Upper lobe of left lung (tissue), 6 donors: ENCODE measurements around the gene LHFPL3. TPM values are rescaled to one million over a fixed set of nuclear protein-coding genes. Genes with fewer than 3 reads are reported as not detected.
"Not testable (repeated sequence)": the region's sequence is repeated elsewhere in the genome, so short reads cannot be mapped to it uniquely, and the experiment has no call there.

ENCODE experiments used
- ATAC-seq, 2 donors: fragments of 200-7000 bp; cut with Tn5 transposase; one replicate each; pipeline ENCODE4 v1.9.1; 2022; ENCODE audit warnings: mild to moderate bottlenecking in 2 of 2, moderate library complexity in 2 of 2; ENCODE audit not compliant: low FRiP score in 2 of 2
- DNase-seq, 2 donors: peaks; one replicate each; pipeline ENCODE4 v3.0.0-alpha.2; 2019 to 2020
- H3K27ac ChIP-seq, 4 donors: fragments of 200-600 bp; sonication (generic); one replicate each; pipeline ENCODE4 v1.5.1; 2016 to 2019
- H3K27me3 ChIP-seq, 4 donors: fragments of 200-600 bp; sonication (generic); one replicate each; pipeline ENCODE4 v1.5.1; 2017 to 2019
- H3K36me3 ChIP-seq, 4 donors: fragments of 200-600 bp; sonication (generic); one replicate each; pipeline ENCODE4 v1.5.1; 2016 to 2019
- H3K4me1 ChIP-seq, 4 donors: fragments of 200-600 bp; sonication (generic); one replicate each; pipeline ENCODE4 v1.5.1; 2018 to 2019
- H3K4me3 ChIP-seq, 4 donors: fragments of 200-600 bp; sonication (generic); one replicate each; pipeline ENCODE4 v1.5.1; 2017 to 2019; ENCODE audit warnings: mild to moderate bottlenecking in 2 of 4, moderate library complexity in 1 of 4
- H3K9me3 ChIP-seq, 4 donors: fragments of 200-600 bp; sonication (generic); one replicate each; pipeline ENCODE4 v1.5.1; 2018 to 2019
- CTCF ChIP-seq, 6 experiments: fragments of 450-650 bp in 4 of 6; fragments of 200-600 bp in 2 of 6; sonication (generic) in 2 of 6; IDR thresholded peaks; one replicate each; pipeline ENCODE4 v1.5.1; 2016 to 2019; ENCODE audit warnings: antibody characterized with exemption in 6 of 6
- EP300 ChIP-seq, 4 donors: sonication (generic); formaldehyde crosslinking; IDR thresholded peaks; one replicate each; pipeline ENCODE4 v1.5.1; 2017; ENCODE audit warnings: antibody characterized with exemption in 4 of 4, control low read depth in 2 of 4
- POLR2A ChIP-seq, 4 donors: fragments of 450-650 bp; IDR thresholded peaks; one replicate each; pipeline ENCODE4 v1.5.1; 2016 to 2017; ENCODE audit warnings: antibody characterized with exemption in 4 of 4, mild to moderate bottlenecking in 2 of 4
- POLR2AphosphoS5 ChIP-seq, 2 donors: sonication (generic); formaldehyde crosslinking; IDR thresholded peaks; one replicate each; pipeline ENCODE4 v1.5.1; 2017; ENCODE audit warnings: antibody characterized with exemption in 2 of 2
- WGBS, 2 donors: methylation state at CpG; one replicate each; pipeline ENCODE4 v1.1.5; 2017 to 2018; 5-methylcytosine and 5-hydroxymethylcytosine counted together
- total RNA-seq, 6 donors: library from RNA; depleted of rRNA in 4 of 6; stranded (reverse); fragments of >200 nt in 4 of 6; gene quantifications; one replicate each; pipeline versions ENCODE4 v1.1.0 to v1.2.1, GENCODE V29; 2016 to 2021
- donor health status: DM: no; HTN: no; CAD: no; lungs with moderate emphysema.
- donor health status: DM: no; HTN: yes; CAD: no; lungs with severe emphysema.

LHFPL3 gene
- total RNA-seq, 6 donors from 2014 or later, result not detected

DNA sequence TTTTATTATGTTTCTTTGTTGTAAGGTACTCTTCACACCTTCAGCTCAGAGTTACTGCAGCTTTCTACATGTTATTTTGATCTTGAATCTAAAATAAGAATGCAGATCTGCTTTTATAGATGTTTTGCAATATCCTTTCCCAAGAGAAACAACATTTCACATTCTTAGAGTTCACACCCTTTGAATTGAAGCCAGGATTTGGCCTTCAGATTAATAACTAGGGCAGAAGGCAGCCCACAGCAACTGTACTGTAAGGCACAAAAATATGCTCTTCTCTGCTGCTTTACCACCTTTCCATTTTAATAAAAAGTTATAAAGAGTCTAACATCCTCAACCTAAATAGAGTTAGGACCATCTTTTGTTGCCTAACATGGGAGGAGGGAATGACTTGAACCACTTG is 224.7 kb downstream of the LHFPL3 start:
- peak in 1 of 2 donors; percentile 47 for ATAC-seq

DNA sequence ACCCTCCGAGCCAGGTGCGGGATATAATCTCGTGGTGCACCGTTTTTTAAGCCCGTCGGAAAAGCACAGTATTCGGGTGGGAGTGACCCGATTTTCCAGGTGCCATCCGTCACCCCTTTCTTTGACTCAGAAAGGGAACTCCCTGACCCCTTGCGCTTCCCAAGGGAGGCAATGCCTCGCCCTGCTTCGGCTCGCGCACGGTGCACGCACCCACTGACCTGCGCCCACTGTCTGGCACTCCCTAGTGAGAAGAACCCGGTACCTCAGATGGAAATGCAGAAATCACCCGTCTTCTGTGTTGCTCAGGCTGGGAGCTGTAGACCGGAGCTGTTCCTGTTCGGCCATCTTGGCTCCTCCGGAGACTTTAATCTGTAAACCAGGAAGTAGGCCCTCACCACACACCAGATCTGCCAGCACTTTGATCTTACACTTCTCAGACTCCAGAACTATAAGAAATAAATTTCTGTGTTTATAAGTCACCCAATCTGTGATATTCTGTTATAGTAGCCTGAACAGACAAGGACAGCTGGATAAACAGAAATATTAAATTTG is 235.0 kb downstream of the LHFPL3 start:
- not testable (repeated sequence) for ATAC-seq, H3K4me1 ChIP-seq, H3K27me3 ChIP-seq, H3K4me3 ChIP-seq, H3K36me3 ChIP-seq, H3K27ac ChIP-seq, H3K9me3 ChIP-seq
- DNase-seq, result peak in 1 of 2 donors; percentile 14
- 93 to 97% methylated on average over 19 to 22 of the region's 22 CpGs for WGBS, 2 donors

More for the DNA sequence above, 224.7 kb downstream of the LHFPL3 start:
- Histone ChIP-seq H3K27me3 (no peaks in the 10 kb centered on the region), H3K27ac (no peak overlapping the region), H3K4me3 (no peak overlapping the region), H3K36me3 (no peaks in the 10 kb centered on the region), H3K9me3 (peaks cover 0 to 4% (median 0%) of the 10 kb centered on the region in 4 donors), H3K4me1 (no peaks in the 10 kb centered on the region)
- DNase-seq, result no peak
- TF ChIP-seq EP300 (IDR thresholded peaks at IDR 0.05) (no peak), POLR2AphosphoS5 (IDR thresholded peaks at IDR 0.05) (no peak), CTCF (IDR thresholded peaks at IDR 0.05) (no peak), POLR2A (IDR thresholded peaks at IDR 0.05) (no peak)

DNA sequence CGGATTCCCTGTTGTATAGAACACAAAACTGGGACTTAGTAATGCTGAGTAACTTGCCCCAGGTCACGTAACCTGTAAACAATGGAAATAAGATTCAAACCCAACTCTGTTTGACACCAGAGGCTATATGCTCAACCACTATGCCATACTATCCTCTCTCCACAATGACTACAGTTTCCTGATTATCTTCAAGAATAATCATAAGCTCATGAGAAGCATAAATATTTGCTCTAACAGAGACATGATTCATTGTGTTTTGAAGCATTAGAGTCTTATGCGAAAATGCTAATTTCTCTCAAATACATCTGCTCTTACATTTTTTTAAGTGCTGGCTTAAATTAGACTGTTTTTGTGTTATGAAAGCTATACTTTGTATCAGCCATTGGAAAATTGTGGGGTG is 241.3 kb downstream of the LHFPL3 start:
- WGBS, 2 donors, result 73 to 75% methylated on average over 3 of the region's 3 CpGs
- no peak overlapping the region for H3K4me3 ChIP-seq
- ATAC-seq, result no peak

DNA sequence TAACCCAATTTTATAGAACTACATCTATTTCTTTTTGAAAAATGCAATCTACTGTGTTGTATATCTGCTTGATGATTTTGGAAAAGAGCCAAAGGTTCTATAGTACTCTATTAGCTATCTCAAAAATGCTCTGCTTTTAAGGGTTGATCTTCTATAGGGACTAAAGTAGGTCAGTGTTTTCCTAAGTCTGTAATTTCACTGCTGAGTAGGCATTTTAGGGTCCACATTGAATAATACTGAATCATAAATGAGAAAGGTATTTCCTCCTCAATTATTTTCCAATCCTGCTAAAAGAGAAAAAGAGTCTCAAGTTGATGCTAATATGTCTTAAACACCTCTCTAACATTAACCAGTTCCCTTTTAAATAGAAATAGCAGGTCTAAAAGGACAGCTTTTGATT is 244.2 kb downstream of the LHFPL3 start:
- Histone ChIP-seq H3K27ac (no peak overlapping the region), H3K36me3 (no peaks in the 10 kb centered on the region), H3K4me1 (no peaks in the 10 kb centered on the region), H3K4me3 (no peak overlapping the region), H3K9me3 (no peaks in the 10 kb centered on the region), H3K27me3 (no peaks in the 10 kb centered on the region)
- TF ChIP-seq POLR2A (IDR thresholded peaks at IDR 0.05) (no peak), EP300 (IDR thresholded peaks at IDR 0.05) (no peak), CTCF (IDR thresholded peaks at IDR 0.05) (no peak)
- no peak for DNase-seq
- no peak for ATAC-seq

More for the DNA sequence above, 241.3 kb downstream of the LHFPL3 start:
- Histone ChIP-seq H3K36me3 (no peaks in the 10 kb centered on the region), H3K27ac (no peak overlapping the region), H3K9me3 (no peaks in the 10 kb centered on the region), H3K27me3 (no peaks in the 10 kb centered on the region), H3K4me1 (no peaks in the 10 kb centered on the region)
- DNase-seq, result no peak
- TF ChIP-seq POLR2AphosphoS5 (IDR thresholded peaks at IDR 0.05), result no peak
- no peak for TF ChIP-seq CTCF (IDR thresholded peaks at IDR 0.05)
- TF ChIP-seq EP300 (IDR thresholded peaks at IDR 0.05), result no peak
- TF ChIP-seq POLR2A (IDR thresholded peaks at IDR 0.05), result no peak

- DNase-seq, result no peak
- no peaks in the 10 kb centered on the region for H3K4me1 ChIP-seq
- no peak overlapping the region for H3K27ac ChIP-seq
- ATAC-seq, result no peak
- no peak for TF ChIP-seq CTCF (IDR thresholded peaks at IDR 0.05)
- TF ChIP-seq EP300 (IDR thresholded peaks at IDR 0.05), result no peak
- TF ChIP-seq POLR2AphosphoS5 (IDR thresholded peaks at IDR 0.05), result no peak
- TF ChIP-seq POLR2A (IDR thresholded peaks at IDR 0.05), result no peak
- WGBS, 2 donors, result 42 to 50% methylated on average over 3 of the region's 3 CpGs
- H3K9me3 ChIP-seq, result no peaks in the 10 kb centered on the region
- no peaks in the 10 kb centered on the region for H3K27me3 ChIP-seq
- no peak overlapping the region for H3K4me3 ChIP-seq
- H3K36me3 ChIP-seq, result no peaks in the 10 kb centered on the region
Measured at GRCh38 chr7:104584620-104585019, 256.2 kb downstream of the LHFPL3 start.

DNA sequence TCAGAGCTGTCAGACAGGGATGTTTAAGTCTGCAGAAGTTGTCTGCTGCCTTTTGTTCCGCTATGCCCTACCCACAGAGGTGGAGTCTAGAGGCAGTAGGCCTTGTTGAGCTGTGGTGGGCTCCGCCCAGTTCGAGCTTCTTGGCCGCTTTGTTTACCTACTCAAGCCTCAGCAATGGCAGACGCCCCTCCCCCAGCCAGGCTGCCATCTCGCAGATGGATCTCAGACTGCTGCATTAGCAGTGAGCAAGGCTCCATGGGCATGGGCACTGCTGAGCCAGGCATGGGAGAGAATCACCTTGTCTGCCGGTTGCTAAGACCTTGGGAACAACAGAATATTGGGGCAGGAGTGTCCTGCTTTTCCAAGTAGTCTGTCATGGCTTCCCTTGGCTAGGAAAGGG is 267.2 kb downstream of the LHFPL3 start:
- not testable (repeated sequence) for DNase-seq, H3K27me3 ChIP-seq, ATAC-seq, H3K27ac ChIP-seq, H3K4me3 ChIP-seq, H3K9me3 ChIP-seq, H3K36me3 ChIP-seq, H3K4me1 ChIP-seq
- WGBS, 2 donors, result 75 to 76% methylated on average over 4 to 7 of the region's 7 CpGs
